IMR-90 (cell line): ENCODE data around the gene PCBP3. TPM values are rescaled to one million over a fixed set of nuclear protein-coding genes. Genes with fewer than 3 reads are reported as not detected.

Source experiments
- ATAC-seq: fragments of 200-7000 bp; cut with Tn5 transposase; 2 replicates; pipeline ENCODE4 v1.9.1; 2020; ENCODE audit warnings: low read depth, mild to moderate bottlenecking, moderate library complexity
- BruUV-seq: library from RNA; stranded (reverse); fragments of 400-500 nt; replicated peaks from 2 replicates; lab custom pipeline; 2021; lab: Mats Ljungman, UMichigan
- CTCF ChIA-PET: fragments of 300-600 bp; formaldehyde crosslinking; extraction: SDS; loops from one replicate; lab custom pipeline; 2021; ENCODE audit warnings: antibody characterized with exemption; lab: Yijun Ruan, JAX
- POLR2A ChIA-PET: fragments of 300-600 bp; sonication (Branson Sonifier 250); formaldehyde crosslinking; loops from one replicate; lab custom pipeline; 2022; ENCODE audit warnings: antibody characterized with exemption; ENCODE audit not compliant: unreplicated experiment; lab: Charles Lee
- DNase-seq: peaks from one replicate; pipeline ENCODE4 v3.0.0; 2013
- H2AFZ ChIP-seq: replicated peaks from 2 replicates; pipeline ENCODE3; 2013; ENCODE audit warnings: low read length, mild to moderate bottlenecking; ENCODE audit not compliant: poor library complexity
- H2AK5ac ChIP-seq: 2 replicates; pipeline ENCODE4 v1.6.1; 2013; ENCODE audit warnings: low read depth, low read length, inconsistent platforms
- H2AK9ac ChIP-seq: replicated peaks from 2 replicates; pipeline ENCODE3; 2013; ENCODE audit warnings: mild to moderate bottlenecking, low read depth, low read length, moderate library complexity; ENCODE audit not compliant: poor library complexity
- H2BK120ac ChIP-seq: 2 replicates; pipeline ENCODE4 v1.6.1; 2013; ENCODE audit warnings: low read depth, low read length, inconsistent platforms
- H2BK15ac ChIP-seq: 3 replicates; pipeline ENCODE4 v1.6.1; 2013; ENCODE audit warnings: low read depth, low read length, inconsistent platforms
- H2BK20ac ChIP-seq: 2 replicates; pipeline ENCODE4 v1.6.1; 2013; ENCODE audit warnings: low read depth, mild to moderate bottlenecking, inconsistent platforms, low read length, moderate library complexity
- H2BK5ac ChIP-seq: 2 replicates; pipeline ENCODE4 v1.6.1; 2013; ENCODE audit warnings: mild to moderate bottlenecking, low read depth, low read length, inconsistent platforms; ENCODE audit not compliant: poor library complexity, severe bottlenecking
- H3K14ac ChIP-seq: replicated peaks from 2 replicates; pipeline ENCODE4 v1.6.1; 2013; ENCODE audit warnings: low read depth, low read length, inconsistent platforms
- H3K18ac ChIP-seq: 2 replicates; pipeline ENCODE4 v1.6.1; 2013; ENCODE audit warnings: low read depth, low read length, control low read depth
- H3K23ac ChIP-seq: 2 replicates; pipeline ENCODE4 v1.6.1; 2013; ENCODE audit warnings: low read depth, low read length, inconsistent platforms
- H3K27ac ChIP-seq: 2 replicates; pipeline ENCODE4 v1.5.1; 2013; ENCODE audit warnings: mild to moderate bottlenecking, control low read depth, low read length; ENCODE audit not compliant: insufficient read depth
- H3K27me3 ChIP-seq: 2 replicates; pipeline ENCODE4 v1.6.1; 2013; ENCODE audit warnings: low read length; ENCODE audit not compliant: control insufficient read depth, insufficient read depth
- H3K36me3 ChIP-seq: 2 replicates; pipeline ENCODE4 v1.6.1; 2013; ENCODE audit warnings: low read length, mixed read lengths; ENCODE audit not compliant: control insufficient read depth, insufficient read depth
- H3K4ac ChIP-seq: 2 replicates; pipeline ENCODE4 v1.6.1; 2013; ENCODE audit warnings: low read depth, low read length, inconsistent platforms
- H3K4me1 ChIP-seq: 2 replicates; pipeline ENCODE4 v1.6.1; 2013; ENCODE audit warnings: low read length, mixed read lengths; ENCODE audit not compliant: control insufficient read depth, insufficient read depth
- H3K4me2 ChIP-seq: 2 replicates; pipeline ENCODE4 v1.6.1; 2013; ENCODE audit warnings: low read depth, mild to moderate bottlenecking, control low read depth, low read length, moderate library complexity
- H3K4me3 ChIP-seq: 2 replicates; pipeline ENCODE4 v1.5.1; 2013; ENCODE audit warnings: low read depth, mild to moderate bottlenecking, control low read depth, low read length, moderate library complexity; ENCODE audit not compliant: insufficient read depth
- H3K56ac ChIP-seq: 2 replicates; pipeline ENCODE4 v1.6.1; 2013; ENCODE audit warnings: low read length, inconsistent platforms; ENCODE audit not compliant: insufficient read depth; ENCODE audit errors: extremely low read depth
- H3K79me1 ChIP-seq, 2 experiments: 2 replicates each; pipeline ENCODE4 v1.6.1; 2013; ENCODE audit warnings: low read length in 2 of 2, inconsistent platforms in 1 of 2, low read depth in 1 of 2
- H3K9ac ChIP-seq: 2 replicates; pipeline ENCODE4 v1.6.1; 2013; ENCODE audit warnings: low read depth, low read length, control low read depth
- H3K9me1 ChIP-seq: 2 replicates; pipeline ENCODE4 v1.6.1; 2013; ENCODE audit warnings: low read length, inconsistent platforms; ENCODE audit not compliant: insufficient read depth
- H3K9me3 ChIP-seq: 2 replicates; pipeline ENCODE4 v1.6.1; 2013; ENCODE audit warnings: low read length; ENCODE audit not compliant: control insufficient read depth, insufficient read depth
- H4K20me1 ChIP-seq: 2 replicates; pipeline ENCODE4 v1.6.1; 2013; ENCODE audit warnings: low read length, inconsistent platforms; ENCODE audit not compliant: insufficient read depth
- H4K5ac ChIP-seq: 2 replicates; pipeline ENCODE4 v1.6.1; 2013; ENCODE audit warnings: mild to moderate bottlenecking, low read depth, low read length, control low read depth
- H4K8ac ChIP-seq, 2 experiments: 2 replicates each; pipeline ENCODE4 v1.6.1; 2013; ENCODE audit warnings: low read depth in 2 of 2, low read length in 2 of 2, control low read depth in 1 of 2, inconsistent platforms in 1 of 2
- H4K91ac ChIP-seq: 2 replicates; pipeline ENCODE4 v1.6.1; 2013; ENCODE audit warnings: low read depth, low read length, inconsistent platforms; ENCODE audit not compliant: insufficient read depth
- MAFK ChIP-seq: IDR thresholded peaks from 2 replicates; pipeline ENCODE4 v1.6.1; 2012; ENCODE audit warnings: low read depth, low read length, improper control_type of control experiment
- MXI1 ChIP-seq: IDR thresholded peaks from 2 replicates; pipeline ENCODE4 v1.6.1; 2012; ENCODE audit warnings: low read depth, mild to moderate bottlenecking, low read length, moderate library complexity, borderline replicate concordance
- SMC3 ChIP-seq: fragments of 150-350 bp; IDR thresholded peaks from 2 replicates; pipeline ENCODE4 v1.6.1; 2016; ENCODE audit warnings: low read depth, mild to moderate bottlenecking, antibody characterized with exemption, low read length, moderate library complexity
- WGBS, 2 experiments: methylation state at CpG; one replicate each; pipeline versions ENCODE4 v1.1.5 to v1.1.7; 2013; ENCODE audit warnings: missing lambda C conversion rate in 2 of 2; ENCODE audit not compliant: insufficient read length in 1 of 2; ENCODE audit errors: extremely low coverage in 2 of 2; 5-methylcytosine and 5-hydroxymethylcytosine counted together
- dilution Hi-C: fragments of 300-500 bp; cut with HindIII; formaldehyde crosslinking; loops from one replicate; pipeline ENCODE4 v1.14.3; 2018; ENCODE audit warnings: low sequenced_read_pairs; ENCODE audit not compliant: unreplicated experiment
- in situ Hi-C: fragments of 300-500 bp; cut with MboI; formaldehyde crosslinking; loops from 3 replicates; pipeline ENCODE4 v1.14.3; 2019; ENCODE audit warnings: low sequenced_read_pairs, inconsistent platforms, mixed read lengths
- intact Hi-C: fragments of 100-400 bp; cut with micrococcal nuclease; formaldehyde crosslinking; loops from 2 replicates; pipeline ENCODE4 v1.10.0; 2022
- polyA plus RNA-seq, 3 experiments: library from polyadenylated mRNA; depleted of rRNA; stranded (reverse); fragments of >200 nt; gene quantifications; 2 replicates each; pipeline ENCODE4 v1.2.3, GENCODE V29; 2012; ENCODE audit warnings: low replicate concordance in 1 of 3
- total RNA-seq: library from RNA; depleted of rRNA; stranded (reverse); fragments of >200 nt; gene quantifications from 2 replicates; pipeline ENCODE4 v1.2.3, GENCODE V29; 2012
- TF ChIP-seq, protein P1 (sequence below): fragments of 150-350 bp; IDR thresholded peaks from 2 replicates; pipeline ENCODE4 v1.6.1; 2016; ENCODE audit warnings: low read depth, mild to moderate bottlenecking, low read length, moderate library complexity, borderline replicate concordance

PCBP3 gene
- total and polyA plus RNA-seq, 2 of the 4 experiments (the other 2 are of a cell fraction) = 2.9 to 3.9 TPM

DNA sequence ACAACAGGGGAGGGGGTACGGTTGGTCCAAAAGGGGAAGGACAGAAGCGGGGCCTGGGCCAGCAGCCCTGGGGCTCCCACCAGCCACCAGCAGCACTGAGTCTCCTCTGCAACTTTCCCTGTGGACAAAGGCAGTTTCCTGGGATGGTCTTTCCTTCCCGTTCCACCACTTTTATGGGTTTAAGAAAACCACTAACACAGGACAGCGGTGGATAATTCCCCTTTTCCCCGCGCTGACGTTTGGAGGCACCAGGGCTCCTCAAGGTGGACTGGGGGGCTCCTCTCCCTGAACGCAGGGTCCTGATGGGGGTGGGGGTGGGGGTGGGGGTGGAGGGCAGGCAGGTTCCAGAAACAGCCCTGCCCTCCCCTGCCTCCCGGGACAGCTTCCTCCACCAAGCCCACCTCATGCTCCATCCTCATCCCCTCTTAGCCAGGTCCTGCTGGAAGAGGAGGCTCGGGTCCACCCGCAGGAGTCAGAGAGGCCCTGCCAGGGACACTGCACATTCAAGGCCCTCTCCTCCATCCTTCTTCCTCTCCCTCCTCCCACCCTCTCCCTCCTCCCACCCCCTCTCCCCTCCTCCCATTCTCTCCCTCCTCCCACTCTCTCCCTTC lies 333.3 kb downstream of the PCBP3 start (continued):
- TF ChIP-seq, protein P1, sequence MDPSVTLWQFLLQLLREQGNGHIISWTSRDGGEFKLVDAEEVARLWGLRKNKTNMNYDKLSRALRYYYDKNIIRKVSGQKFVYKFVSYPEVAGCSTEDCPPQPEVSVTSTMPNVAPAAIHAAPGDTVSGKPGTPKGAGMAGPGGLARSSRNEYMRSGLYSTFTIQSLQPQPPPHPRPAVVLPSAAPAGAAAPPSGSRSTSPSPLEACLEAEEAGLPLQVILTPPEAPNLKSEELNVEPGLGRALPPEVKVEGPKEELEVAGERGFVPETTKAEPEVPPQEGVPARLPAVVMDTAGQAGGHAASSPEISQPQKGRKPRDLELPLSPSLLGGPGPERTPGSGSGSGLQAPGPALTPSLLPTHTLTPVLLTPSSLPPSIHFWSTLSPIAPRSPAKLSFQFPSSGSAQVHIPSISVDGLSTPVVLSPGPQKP = no peak

DNA sequence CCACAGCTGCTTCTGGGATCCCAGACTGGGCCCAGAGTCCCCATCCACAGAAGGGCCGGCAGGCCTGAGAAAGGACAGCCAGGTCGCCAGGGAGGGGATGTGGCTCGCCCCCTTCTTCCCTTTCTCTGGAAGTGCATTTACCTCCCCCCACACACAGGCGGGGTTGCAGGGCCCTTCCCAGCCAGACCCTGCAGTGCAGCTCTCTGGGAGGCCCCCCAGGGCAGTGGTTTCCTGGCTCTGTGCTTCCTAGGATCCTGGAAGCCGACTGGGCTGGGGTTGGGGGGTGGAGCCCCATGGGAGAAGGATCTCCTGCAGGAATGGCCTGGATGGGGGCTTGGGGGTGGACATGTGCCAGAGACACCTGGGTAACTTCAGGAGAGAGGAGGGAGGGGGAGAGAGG lies 333.9 kb downstream of the PCBP3 start:
- H4K5ac ChIP-seq = no peak overlapping the region; the same call in 1 of the 2 replicates
- no peak overlapping the region for H4K91ac ChIP-seq
- no peak for ATAC-seq
- H2AK5ac ChIP-seq = peak overlapping the region; percentile 45
- no peak overlapping the region for H3K56ac ChIP-seq
- no peak overlapping the region; the same call in 1 of the 2 replicates for H2BK120ac ChIP-seq
- H3K27ac ChIP-seq = peak overlapping the region; percentile 4; the same call in 1 of the 2 replicates
- no peak for DNase-seq
- peaks cover 8% of the 10 kb centered on the region for H4K20me1 ChIP-seq
- H3K18ac ChIP-seq = no peak overlapping the region; the same call in 1 of the 2 replicates
- no peaks in the 10 kb centered on the region; the same call in 1 of the 2 replicates for H3K36me3 ChIP-seq
- H3K9me3 ChIP-seq = no peaks in the 10 kb centered on the region
- no CpG with 5 or more reads among the region's 5 CpGs for WGBS, 2 experiments
- TF ChIP-seq SMC3 (no peak), MAFK (no peak), MXI1 (no peak)
- TF ChIP-seq, protein P1 = no peak
- H3K27me3 ChIP-seq = no peaks in the 10 kb centered on the region
- H2AFZ ChIP-seq = no peak overlapping the region
- CTCF ChIA-PET = no interaction called here
- peak overlapping the region; percentile 45; the same call in 1 of the 2 replicates for H3K4ac ChIP-seq
- dilution Hi-C loops = no loop called here
- peak overlapping the region; percentile 17 for H2AK9ac ChIP-seq
- no peak overlapping the region for H3K9ac ChIP-seq
- in situ Hi-C loops = no loop called here
- H3K79me1 ChIP-seq = peaks cover 0 to 30% of the 10 kb centered on the region in 2 experiments; a peak in 2 of 4 replicates
- intact Hi-C loops = loop anchor here (10.0 kb wide), 1 partner anchor 347 kb away; the partner anchor contains the start of genes C21orf58 and PCNT
- no peaks in the 10 kb centered on the region; the same call in 1 of the 2 replicates for H3K9me1 ChIP-seq
- H2BK20ac ChIP-seq = peak overlapping the region; percentile 26; the same call in 1 of the 2 replicates
- H2BK5ac ChIP-seq = no peak overlapping the region
- H3K14ac ChIP-seq = no peak overlapping the region; the same call in 1 of the 2 replicates
- H3K4me2 ChIP-seq = no peak overlapping the region
- H3K4me3 ChIP-seq = no peak overlapping the region
- no peak overlapping the region for H2BK15ac ChIP-seq
- H4K8ac ChIP-seq = peak overlapping the region in 1 of 2 experiments; percentile 4; a peak in 1 of 4 replicates
- POLR2A ChIA-PET = interaction anchor here (0.5 kb wide), 1 partner anchor 317 kb away, joined by 5 read pairs; no protein-coding TSS in a partner anchor
- BruUV-seq = no TSS peak
- 0 out of 2 replicates have a peak overlapping the region, but pooled peaks have one; percentile 16 for H3K23ac ChIP-seq
- H3K4me1 ChIP-seq = peaks cover 33% of the 10 kb centered on the region
